DND-41 (cell line): ENCODE results near the gene DACH1.

Experiments
- EZH2 ChIP-seq: IDR thresholded peaks from 3 replicates; pipeline ENCODE4 v1.6.1; 2012; ENCODE audit warnings: borderline replicate concordance, low read depth, mild to moderate bottlenecking, moderate library complexity, low read length, inconsistent platforms; ENCODE audit not compliant: severe bottlenecking
- TF ChIP-seq, protein P1 (sequence below): IDR thresholded peaks from 2 replicates; pipeline ENCODE4 v1.5.1; 2012; ENCODE audit warnings: borderline replicate concordance, low read length, moderate library complexity, mild to moderate bottlenecking; ENCODE audit not compliant: poor library complexity, severe bottlenecking; ENCODE audit errors: extremely low read depth

DNA sequence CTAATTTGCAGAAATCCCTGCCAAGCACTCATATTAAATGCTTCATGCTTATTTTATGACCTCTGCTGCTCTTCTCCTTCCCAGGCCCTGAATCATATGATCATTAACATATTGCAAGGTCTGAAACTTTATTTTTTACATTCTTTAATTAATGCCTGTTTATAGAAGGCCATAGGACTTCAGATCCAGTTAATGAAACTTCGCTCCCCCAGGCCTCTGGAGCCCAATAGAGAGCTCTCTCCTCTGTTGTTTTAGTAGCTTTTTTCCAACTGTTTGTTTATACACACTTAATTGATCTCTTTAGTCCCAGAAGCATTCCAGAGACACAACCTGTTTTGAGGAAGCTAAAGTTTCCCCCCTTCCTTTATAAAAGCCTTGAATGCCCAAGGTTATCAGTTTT lies 68.3 kb downstream of the DACH1 start:
- no peak for TF ChIP-seq EZH2
- TF ChIP-seq, protein P1, sequence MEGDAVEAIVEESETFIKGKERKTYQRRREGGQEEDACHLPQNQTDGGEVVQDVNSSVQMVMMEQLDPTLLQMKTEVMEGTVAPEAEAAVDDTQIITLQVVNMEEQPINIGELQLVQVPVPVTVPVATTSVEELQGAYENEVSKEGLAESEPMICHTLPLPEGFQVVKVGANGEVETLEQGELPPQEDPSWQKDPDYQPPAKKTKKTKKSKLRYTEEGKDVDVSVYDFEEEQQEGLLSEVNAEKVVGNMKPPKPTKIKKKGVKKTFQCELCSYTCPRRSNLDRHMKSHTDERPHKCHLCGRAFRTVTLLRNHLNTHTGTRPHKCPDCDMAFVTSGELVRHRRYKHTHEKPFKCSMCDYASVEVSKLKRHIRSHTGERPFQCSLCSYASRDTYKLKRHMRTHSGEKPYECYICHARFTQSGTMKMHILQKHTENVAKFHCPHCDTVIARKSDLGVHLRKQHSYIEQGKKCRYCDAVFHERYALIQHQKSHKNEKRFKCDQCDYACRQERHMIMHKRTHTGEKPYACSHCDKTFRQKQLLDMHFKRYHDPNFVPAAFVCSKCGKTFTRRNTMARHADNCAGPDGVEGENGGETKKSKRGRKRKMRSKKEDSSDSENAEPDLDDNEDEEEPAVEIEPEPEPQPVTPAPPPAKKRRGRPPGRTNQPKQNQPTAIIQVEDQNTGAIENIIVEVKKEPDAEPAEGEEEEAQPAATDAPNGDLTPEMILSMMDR, result no peak
